DOHH2 (cell line): ENCODE data around the gene FAM216B.

ENCODE experiments used
- EZH2phosphoT487 ChIP-seq: fragments of 200-600 bp; sonication (generic); IDR thresholded peaks from 2 replicates; pipeline ENCODE4 v1.6.1; 2017; ENCODE audit warnings: borderline replicate concordance, mild to moderate bottlenecking, antibody characterized with exemption, low read length, moderate library complexity, mixed read lengths
- TF ChIP-seq, protein P1 (sequence below): fragments of 200-600 bp; sonication (generic); IDR thresholded peaks from one replicate; pipeline ENCODE4 v1.5.1; 2014; ENCODE audit warnings: antibody characterized with exemption, mild to moderate bottlenecking, low read depth, low read length; ENCODE audit not compliant: poor library complexity, severe bottlenecking

DNA sequence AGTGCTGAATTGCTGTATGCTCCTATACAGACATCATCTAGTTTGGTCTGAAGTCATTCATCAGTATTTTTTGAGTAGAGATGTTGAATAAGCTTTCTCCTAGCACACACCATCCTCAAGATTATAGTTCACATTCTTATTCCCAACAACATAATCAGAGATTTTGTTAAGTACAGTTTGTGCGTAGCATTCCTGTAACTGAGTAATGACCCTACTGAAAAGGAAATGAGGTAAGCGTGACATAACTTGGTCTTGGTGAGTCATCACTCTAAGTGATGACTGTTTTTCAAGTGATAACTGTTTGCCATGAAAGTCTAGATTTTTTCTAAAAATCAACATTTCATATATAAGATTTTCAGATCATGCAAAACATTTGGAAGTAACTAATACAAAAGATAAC lies 18.5 kb upstream of the FAM216B start:
- TF ChIP-seq, protein P1, sequence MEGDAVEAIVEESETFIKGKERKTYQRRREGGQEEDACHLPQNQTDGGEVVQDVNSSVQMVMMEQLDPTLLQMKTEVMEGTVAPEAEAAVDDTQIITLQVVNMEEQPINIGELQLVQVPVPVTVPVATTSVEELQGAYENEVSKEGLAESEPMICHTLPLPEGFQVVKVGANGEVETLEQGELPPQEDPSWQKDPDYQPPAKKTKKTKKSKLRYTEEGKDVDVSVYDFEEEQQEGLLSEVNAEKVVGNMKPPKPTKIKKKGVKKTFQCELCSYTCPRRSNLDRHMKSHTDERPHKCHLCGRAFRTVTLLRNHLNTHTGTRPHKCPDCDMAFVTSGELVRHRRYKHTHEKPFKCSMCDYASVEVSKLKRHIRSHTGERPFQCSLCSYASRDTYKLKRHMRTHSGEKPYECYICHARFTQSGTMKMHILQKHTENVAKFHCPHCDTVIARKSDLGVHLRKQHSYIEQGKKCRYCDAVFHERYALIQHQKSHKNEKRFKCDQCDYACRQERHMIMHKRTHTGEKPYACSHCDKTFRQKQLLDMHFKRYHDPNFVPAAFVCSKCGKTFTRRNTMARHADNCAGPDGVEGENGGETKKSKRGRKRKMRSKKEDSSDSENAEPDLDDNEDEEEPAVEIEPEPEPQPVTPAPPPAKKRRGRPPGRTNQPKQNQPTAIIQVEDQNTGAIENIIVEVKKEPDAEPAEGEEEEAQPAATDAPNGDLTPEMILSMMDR, result no peak
- TF ChIP-seq EZH2phosphoT487, result no peak
